ENCODE results near the gene TEX53.

GRCh38 chr9:114626415-114627020, 31.1 kb downstream of the TEX53 start:
- no peak for TF ChIP-seq CTCF (IDR thresholded peaks at IDR 0.05)
- TF ChIP-seq POLR2A (IDR thresholded peaks at IDR 0.05) = no peak

Data from ovary (tissue), 3 donors.